ENCODE results near the gene BTRC. TPM values are rescaled to one million over a fixed set of nuclear protein-coding genes. Genes with fewer than 3 reads are reported as not detected.
"Not testable (repeated sequence)": the region's sequence is repeated elsewhere in the genome, so short reads cannot be mapped to it uniquely, and the experiment has no call there.

BTRC gene
- total RNA-seq, 2 donors from 2014 or later: 8.8 to 9.9 TPM

DNA sequence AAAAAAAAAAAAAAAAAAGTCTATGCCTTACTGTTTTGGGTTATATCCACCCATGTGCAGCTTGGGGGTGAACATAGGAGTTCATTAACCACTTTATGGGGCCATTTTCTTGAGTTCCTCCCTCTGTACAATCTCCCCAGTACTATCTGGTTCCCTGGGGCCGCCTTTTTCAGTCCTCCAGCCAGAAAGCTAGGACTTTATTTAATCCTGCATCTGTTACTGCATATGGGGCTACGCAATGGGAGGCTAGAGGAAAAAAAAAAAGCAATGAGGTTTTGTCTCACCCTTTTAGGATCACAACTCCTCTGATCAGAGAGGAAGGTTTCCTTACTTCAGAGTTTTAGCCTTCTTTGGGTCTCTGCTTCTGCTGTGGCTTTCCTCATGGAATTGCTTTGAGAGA is 51.0 kb downstream of the BTRC start:
- DNase-seq (no peak), ATAC-seq (no peak)
- Histone ChIP-seq H3K27me3 (no peaks in the 10 kb centered on the region), H3K27ac (no peak overlapping the region), H3K36me3 (replicated peaks in 1 of 2; ENCODE audit: insufficient read depth in 1 of 2, low read depth in 2 of 2) (no peaks in the 10 kb centered on the region), H3K4me3 (no peak overlapping the region), H3K9me3 (no peaks in the 10 kb centered on the region), H3K4me1 (no peaks in the 10 kb centered on the region)
- intact Hi-C loops (cut with DNase I): no loop called here
- WGBS, 2 donors: 90 to 91% methylated on average over 2 of the region's 2 CpGs
- TF ChIP-seq POLR2A (IDR thresholded peaks at IDR 0.05): no peak
- TF ChIP-seq, protein P1, sequence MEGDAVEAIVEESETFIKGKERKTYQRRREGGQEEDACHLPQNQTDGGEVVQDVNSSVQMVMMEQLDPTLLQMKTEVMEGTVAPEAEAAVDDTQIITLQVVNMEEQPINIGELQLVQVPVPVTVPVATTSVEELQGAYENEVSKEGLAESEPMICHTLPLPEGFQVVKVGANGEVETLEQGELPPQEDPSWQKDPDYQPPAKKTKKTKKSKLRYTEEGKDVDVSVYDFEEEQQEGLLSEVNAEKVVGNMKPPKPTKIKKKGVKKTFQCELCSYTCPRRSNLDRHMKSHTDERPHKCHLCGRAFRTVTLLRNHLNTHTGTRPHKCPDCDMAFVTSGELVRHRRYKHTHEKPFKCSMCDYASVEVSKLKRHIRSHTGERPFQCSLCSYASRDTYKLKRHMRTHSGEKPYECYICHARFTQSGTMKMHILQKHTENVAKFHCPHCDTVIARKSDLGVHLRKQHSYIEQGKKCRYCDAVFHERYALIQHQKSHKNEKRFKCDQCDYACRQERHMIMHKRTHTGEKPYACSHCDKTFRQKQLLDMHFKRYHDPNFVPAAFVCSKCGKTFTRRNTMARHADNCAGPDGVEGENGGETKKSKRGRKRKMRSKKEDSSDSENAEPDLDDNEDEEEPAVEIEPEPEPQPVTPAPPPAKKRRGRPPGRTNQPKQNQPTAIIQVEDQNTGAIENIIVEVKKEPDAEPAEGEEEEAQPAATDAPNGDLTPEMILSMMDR (IDR thresholded peaks at IDR 0.05): no peak

DNA sequence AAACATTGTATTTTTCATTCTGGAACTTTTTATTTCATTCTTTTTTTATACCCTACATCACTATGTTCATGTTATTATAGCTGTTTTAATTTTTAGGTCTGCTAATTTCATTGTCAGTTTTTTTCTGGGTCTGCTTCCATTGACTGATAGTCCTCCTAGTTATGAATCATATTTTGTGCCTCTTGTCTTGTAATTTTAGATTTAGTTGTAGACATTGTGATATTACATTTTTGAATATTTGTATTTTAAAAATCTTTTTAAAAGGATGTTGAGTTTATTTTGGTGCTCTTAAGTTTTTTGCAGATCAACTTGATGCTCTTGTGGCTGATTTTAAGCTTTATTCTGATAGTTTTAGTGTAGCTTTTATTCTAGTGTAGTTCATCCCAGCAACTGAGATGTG is 57.6 kb downstream of the BTRC start:
- Histone ChIP-seq H3K9me3 (no peaks in the 10 kb centered on the region), H3K27ac (no peak overlapping the region), H3K27me3 (no peaks in the 10 kb centered on the region), H3K36me3 (replicated peaks in 1 of 2; ENCODE audit: insufficient read depth in 1 of 2, low read depth in 2 of 2) (no peaks in the 10 kb centered on the region), H3K4me1 (no peaks in the 10 kb centered on the region), H3K4me3 (no peak overlapping the region)
- no peak for TF ChIP-seq POLR2A (IDR thresholded peaks at IDR 0.05)
- TF ChIP-seq, protein P1 (IDR thresholded peaks at IDR 0.05): no peak
- no peak for DNase-seq
- intact Hi-C loops (cut with DNase I): no loop called here
- ATAC-seq: no peak

DNA sequence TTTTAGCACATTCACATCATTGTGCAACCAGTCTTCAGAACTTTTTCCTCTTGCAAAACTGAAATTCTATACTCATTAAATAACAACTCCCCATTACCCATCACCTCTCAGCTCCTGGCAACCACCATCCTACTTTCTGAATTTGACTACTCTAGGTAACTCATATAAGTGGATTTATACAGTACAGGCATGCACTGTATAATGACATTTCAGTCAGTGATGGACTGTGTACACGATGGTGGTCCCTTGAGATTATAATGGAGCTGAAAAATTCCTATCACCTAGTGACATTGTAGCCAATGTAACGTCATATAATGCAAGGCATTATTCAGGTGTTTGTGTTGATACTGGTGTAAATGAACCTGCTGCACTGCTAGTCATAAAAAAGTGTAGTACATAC is 60.1 kb downstream of the BTRC start:
- Histone ChIP-seq H3K27me3 (no peaks in the 10 kb centered on the region), H3K36me3 (replicated peaks in 1 of 2; ENCODE audit: insufficient read depth in 1 of 2, low read depth in 2 of 2) (no peaks in the 10 kb centered on the region), H3K4me1 (no peaks in the 10 kb centered on the region), H3K9me3 (no peaks in the 10 kb centered on the region), H3K4me3 (no peak overlapping the region), H3K27ac (no peak overlapping the region)
- intact Hi-C loops (cut with DNase I): no loop called here
- ATAC-seq: no peak
- WGBS, 2 donors: 88% methylated on average over 2 of the region's 2 CpGs
- no peak for DNase-seq
- no peak for TF ChIP-seq POLR2A (IDR thresholded peaks at IDR 0.05)
- TF ChIP-seq, protein P1 (IDR thresholded peaks at IDR 0.05): no peak

DNA sequence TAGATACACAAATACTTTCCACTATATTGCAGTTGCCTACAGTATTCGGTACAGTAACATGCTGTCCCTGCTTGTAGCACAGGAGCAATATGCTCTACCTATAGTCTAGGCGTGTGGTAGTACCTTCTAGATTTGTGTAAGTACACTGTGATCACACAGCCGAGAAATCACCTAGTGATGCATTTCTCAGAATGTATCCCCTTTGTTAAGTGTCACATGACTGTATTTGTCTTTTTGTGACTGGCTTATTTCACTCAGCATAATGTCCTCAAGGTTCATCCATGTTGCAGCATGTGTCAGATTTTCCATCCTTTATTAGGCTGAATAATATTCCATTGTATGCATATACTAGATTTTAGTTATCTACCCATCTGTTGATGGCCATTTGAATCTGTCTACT is 61.9 kb downstream of the BTRC start:
- TF ChIP-seq POLR2A (IDR thresholded peaks at IDR 0.05): no peak
- TF ChIP-seq, protein P1 (IDR thresholded peaks at IDR 0.05): no peak
- intact Hi-C loops (cut with DNase I): no loop called here
- 93% methylated on average over 3 of the region's 3 CpGs for WGBS, 2 donors
- no peak overlapping the region for H3K4me3 ChIP-seq
- H3K4me1 ChIP-seq: no peaks in the 10 kb centered on the region
- H3K9me3 ChIP-seq: no peaks in the 10 kb centered on the region
- DNase-seq (no peak), ATAC-seq (no peak)
- no peaks in the 10 kb centered on the region for H3K36me3 ChIP-seq (replicated peaks in 1 of 2; ENCODE audit: insufficient read depth in 1 of 2, low read depth in 2 of 2)
- no peak overlapping the region for H3K27ac ChIP-seq
- no peaks in the 10 kb centered on the region for H3K27me3 ChIP-seq

GRCh38 chr10:101421967-101422366 is 68.0 kb downstream of the BTRC start:
- DNase-seq; H3K9me3 ChIP-seq; H3K36me3 ChIP-seq (replicated peaks in 1 of 2; ENCODE audit: insufficient read depth in 1 of 2, low read depth in 2 of 2); H3K4me1 ChIP-seq; H3K4me3 ChIP-seq; H3K27me3 ChIP-seq; H3K27ac ChIP-seq; ATAC-seq; intact Hi-C loops (cut with DNase I): not testable (repeated sequence)
- 89 to 100% methylated on average over 1 of the region's 1 CpG for WGBS, 2 donors

All from body of pancreas (tissue), 4 donors.